Measurements from ENCODE around the gene AEBP1. TPM values are rescaled to one million over a fixed set of nuclear protein-coding genes. Genes with fewer than 3 reads are reported as not detected.

Gene AEBP1
- total RNA-seq, 1 experiment from 2014 or later, result 49.3 TPM

- no peak overlapping the region for H4K91ac ChIP-seq (ENCODE audit: insufficient read length, low read depth, low read length)
- H3K4ac ChIP-seq (ENCODE audit: low read depth, low read length), result no peak overlapping the region
- H3K23ac ChIP-seq (ENCODE audit: insufficient read length, low read depth, low read length), result no peak overlapping the region
- H4K20me1 ChIP-seq (ENCODE audit: control insufficient read depth, insufficient read depth, insufficient read length), result no peaks in the 10 kb centered on the region
- no peak overlapping the region for H2BK15ac ChIP-seq (ENCODE audit: low read depth, low read length)
- H3K4me1 Mint-ChIP-seq, result peaks cover 9 to 16% of the 10 kb centered on the region in 2 experiments; a peak in 2 of 4 replicates
- no peaks in the 10 kb centered on the region; the same call in 1 of the 2 replicates for H3K27me3 ChIP-seq (ENCODE audit: insufficient read depth, low read length)
- H4K5ac ChIP-seq (ENCODE audit: insufficient read length, low read depth, low read length), result no peak overlapping the region
- no peak for DNase-seq
- no peak overlapping the region for H3K4me2 ChIP-seq (ENCODE audit: insufficient read depth, insufficient read length, low read length)
- H2AFZ ChIP-seq (ENCODE audit: low read length), result no peak overlapping the region
- H3K27me3 Mint-ChIP-seq (ENCODE audit: low read depth), result peaks cover 14% of the 10 kb centered on the region
- no peaks in the 10 kb centered on the region for H3K23me2 ChIP-seq (ENCODE audit: insufficient read length, low read depth, low read length, poor library complexity, severe bottlenecking)
- H3K27ac ChIP-seq (ENCODE audit: insufficient read length, low read depth, low read length), result no peak overlapping the region
- H3K56ac ChIP-seq (ENCODE audit: insufficient read length, low read depth, low read length), result no peak overlapping the region
- no peak overlapping the region for H3K14ac ChIP-seq (ENCODE audit: insufficient read depth, low read length)
- H3K79me1 ChIP-seq (ENCODE audit: insufficient read depth, low read depth, low read length, poor library complexity, severe bottlenecking), result no peaks in the 10 kb centered on the region
- H3K18ac ChIP-seq (ENCODE audit: insufficient read length, low read depth, low read length), result no peak overlapping the region
- no peaks in the 10 kb centered on the region for H3K79me2 ChIP-seq (ENCODE audit: insufficient read depth, low read length)
- no peak overlapping the region for H2BK12ac ChIP-seq (ENCODE audit: insufficient read length, low read depth, low read length)
- no peaks in the 10 kb centered on the region for H3K9me3 ChIP-seq (ENCODE audit: control insufficient read depth, low read depth, low read length)
- no peaks in the 10 kb centered on the region for H3K9me3 Mint-ChIP-seq
- H2BK120ac ChIP-seq (ENCODE audit: low read depth, low read length, poor library complexity, severe bottlenecking), result no peak overlapping the region
- H3K27ac Mint-ChIP-seq, result no peak overlapping the region
- H3K4me1 ChIP-seq (ENCODE audit: insufficient read depth, low read length), result peaks cover 4% of the 10 kb centered on the region; the same call in 1 of the 2 replicates
- peaks cover 15 to 47% (median 45%) of the 10 kb centered on the region in 3 experiments for H3K36me3 Mint-ChIP-seq (ENCODE audit: insufficient read depth in 1 of 3, low read depth in 3 of 3)
- no peak overlapping the region for H3T11ph ChIP-seq (ENCODE audit: low read length)
- no peak overlapping the region for H3K9ac ChIP-seq (ENCODE audit: extremely low read depth, insufficient read length, low read length)
- no peak overlapping the region for H2AK5ac ChIP-seq (ENCODE audit: insufficient read length, low read length)
- no peak overlapping the region for H3K4me3 Mint-ChIP-seq
- H4K8ac ChIP-seq (replicated peaks; ENCODE audit: insufficient read length, low read depth, low read length), result no peak overlapping the region
- H2BK5ac ChIP-seq (ENCODE audit: insufficient read length, low read length), result no peak overlapping the region
- no peak overlapping the region for H2BK20ac ChIP-seq (ENCODE audit: low read depth, low read length, poor library complexity, severe bottlenecking)
- WGBS (ENCODE audit: extremely low coverage, insufficient read length, low lambda C conversion rate), result no CpG with 5 or more reads among the region's 5 CpGs
- no peak for TF ChIP-seq CTCF (conservative IDR thresholded peaks at IDR 0.05)
Observed at GRCh38 chr7:44080118-44080517, 24.0 kb upstream of the AEBP1 start.
